Thyroid gland (tissue), 4 donors: ENCODE data around the gene ARID3A. TPM values are rescaled to one million over a fixed set of nuclear protein-coding genes. Genes with fewer than 3 reads are reported as not detected.
"Not testable (repeated sequence)": the region's sequence is repeated elsewhere in the genome, so short reads cannot be mapped to it uniquely, and the experiment has no call there.

ENCODE experiments used
- DNase-seq, 2 donors: peaks; one replicate each; pipeline ENCODE4 v3.0.0-alpha.2; 2019
- H3K27ac ChIP-seq, 3 donors: fragments of 200-600 bp; sonication (generic); 1 replicate in 2 of 3; 2 replicates in 1 of 3; pipeline ENCODE4 v1.5.1; 2016 to 2019; ENCODE audit warnings: mild to moderate bottlenecking in 1 of 3, moderate library complexity in 1 of 3
- H3K27me3 ChIP-seq: fragments of 200-600 bp; sonication (generic); one replicate; pipeline ENCODE4 v1.5.1; 2019
- H3K36me3 ChIP-seq, 2 donors: fragments of 200-600 bp; sonication (generic); one replicate each; pipeline ENCODE4 v1.5.1; 2016 to 2019
- H3K4me1 ChIP-seq, 2 donors: fragments of 200-600 bp; sonication (generic); one replicate each; pipeline ENCODE4 v1.5.1; 2017 to 2019
- H3K4me3 ChIP-seq, 3 donors: fragments of 200-600 bp; sonication (generic); replicated peaks in 1 of 3; 1 replicate in 2 of 3; 2 replicates in 1 of 3; pipeline ENCODE4 v1.5.1; 2016; ENCODE audit warnings: mild to moderate bottlenecking in 1 of 3
- H3K9me3 ChIP-seq: fragments of 200-600 bp; sonication (generic); one replicate; pipeline ENCODE4 v1.5.1; 2017
- CTCF ChIP-seq, 6 experiments: fragments of 200-600 bp in 3 of 6; fragments of 450-650 bp in 3 of 6; sonication (generic) in 3 of 6; IDR thresholded peaks; one replicate each; pipeline ENCODE4 v1.5.1; 2016 to 2019; ENCODE audit warnings: antibody characterized with exemption in 6 of 6, mild to moderate bottlenecking in 2 of 6, inconsistent platforms in 1 of 6, moderate library complexity in 1 of 6
- POLR2A ChIP-seq, 2 donors: fragments of 450-650 bp; IDR thresholded peaks; one replicate each; pipeline ENCODE4 v1.6.1; 2017; ENCODE audit warnings: antibody characterized with exemption in 2 of 2, mild to moderate bottlenecking in 2 of 2, moderate library complexity in 1 of 2
- WGBS, 2 donors: methylation state at CpG; one replicate each; pipeline ENCODE4 v1.1.5; 2017; 5-methylcytosine and 5-hydroxymethylcytosine counted together
- intact Hi-C: fragments of 100-400 bp; cut with DNase I; formaldehyde crosslinking; loops from one replicate; pipeline ENCODE4 v1.15.1; 2023
- total RNA-seq, 4 donors: library from RNA; depleted of rRNA; stranded (reverse); fragments of >200 nt; gene quantifications; one replicate each; pipeline ENCODE4 v1.2.3, GENCODE V29; 2016

ARID3A gene
- 1 to 10 TPM; 2.6 to 7.7 (median 3.9) TPM for total RNA-seq

GRCh38 chr19:925526-926322 is at the start of gene ARID3A:
Gene ARID3A (plus strand): TSS chr19:926035. CDS start chr19:929529, 3,494 bp downstream.
- DNase-seq, result peak; percentile 78 to 81
- Histone ChIP-seq H3K9me3 (no peaks in the 10 kb centered on the region), H3K27me3 (peaks cover 5% of the 10 kb centered on the region), H3K27ac (peak within 1 kb of the TSS; percentile 49 to 86 (median 73)), H3K4me3 (peak within 1 kb of the TSS; percentile 39 to 95 (median 51)), H3K36me3 (no peaks in the 10 kb centered on the region), H3K4me1 (peaks cover 6 to 17% of the 10 kb centered on the region in 2 donors)
- no peak for TF ChIP-seq CTCF (IDR thresholded peaks at IDR 0.05)
- TF ChIP-seq POLR2A (IDR thresholded peaks at IDR 0.05), result peak in 1 of 2 donors; percentile 39
- intact Hi-C loops, result loop anchor here (10.0 kb wide), 1 partner anchor 309 kb away; the partner anchor contains the start of gene CBARP
- 2% methylated on average over 23 of the region's 97 CpGs; no CpG with 5 or more reads in 1 of the 2 donors for WGBS, 2 donors

- WGBS, 2 donors, result 86 to 90% methylated on average over 17 to 18 of the region's 18 CpGs
- no peak for DNase-seq
- H3K36me3 ChIP-seq, result peaks cover 29 to 35% of the 10 kb centered on the region in 2 donors
- TF ChIP-seq CTCF (IDR thresholded peaks at IDR 0.05), result no peak
- no peak for TF ChIP-seq POLR2A (IDR thresholded peaks at IDR 0.05)
- H3K4me1 ChIP-seq, result no peaks in the 10 kb centered on the region
- H3K9me3 ChIP-seq, result no peaks in the 10 kb centered on the region
- intact Hi-C loops, result no loop called here
- H3K27ac ChIP-seq, result no peak overlapping the region
- no peak overlapping the region for H3K4me3 ChIP-seq
- H3K27me3 ChIP-seq, result no peaks in the 10 kb centered on the region
These were observed 49.7 kb upstream of the ARID3A start for GRCh38 chr19:876089-876488.

GRCh38 chr19:876780-877314 is 49.0 kb upstream of the ARID3A start:
- H3K36me3 ChIP-seq, result peaks cover 32 to 39% of the 10 kb centered on the region in 2 donors
- H3K4me3 ChIP-seq, result no peak overlapping the region
- H3K9me3 ChIP-seq, result no peaks in the 10 kb centered on the region
- H3K27me3 ChIP-seq, result no peaks in the 10 kb centered on the region
- H3K27ac ChIP-seq, result no peak overlapping the region
- no peak for DNase-seq
- TF ChIP-seq POLR2A (IDR thresholded peaks at IDR 0.05) (no peak), CTCF (IDR thresholded peaks at IDR 0.05) (no peak)
- WGBS, 2 donors, result 91 to 96% methylated on average over 8 to 24 of the region's 29 CpGs
- H3K4me1 ChIP-seq, result no peaks in the 10 kb centered on the region
- intact Hi-C loops, result no loop called here

GRCh38 chr19:877992-878660 is 47.7 kb upstream of the ARID3A start:
- H3K36me3 ChIP-seq, result peaks cover 32 to 33% of the 10 kb centered on the region in 2 donors
- not testable (repeated sequence) for H3K4me3 ChIP-seq

GRCh38 chr19:878751-879561 is 46.9 kb upstream of the ARID3A start:
- not testable (repeated sequence) for H3K4me3 ChIP-seq
- WGBS, 2 donors, result 87 to 90% methylated on average over 9 to 11 of the region's 24 CpGs
- H3K36me3 ChIP-seq, result peaks cover 35 to 38% of the 10 kb centered on the region in 2 donors

More at GRCh38 chr19:877992-878660, 47.7 kb upstream of the ARID3A start:
- H3K27ac ChIP-seq, intact Hi-C loops, DNase-seq, H3K9me3 ChIP-seq, H3K27me3 ChIP-seq, H3K4me1 ChIP-seq: not testable (repeated sequence)
- 90 to 94% methylated on average over 7 to 10 of the region's 23 CpGs for WGBS, 2 donors

More at GRCh38 chr19:878751-879561, 46.9 kb upstream of the ARID3A start:
- intact Hi-C loops, H3K27me3 ChIP-seq, DNase-seq, H3K9me3 ChIP-seq, H3K27ac ChIP-seq, H3K4me1 ChIP-seq: not testable (repeated sequence)
